K562 (cell line): ENCODE data around the gene CEND1.

Experiments
- EP300 ChIP-seq: IDR thresholded peaks from 2 replicates; pipeline ENCODE4 v1.6.1; 2012; ENCODE audit warnings: low read length, improper control_type of control experiment
- FOXJ3 ChIP-seq: sonication (generic); formaldehyde crosslinking; IDR thresholded peaks from 2 replicates; pipeline ENCODE4 v1.4.0; 2020; ENCODE audit warnings: mild to moderate bottlenecking, missing genetic modification reagents
- NR2F6 ChIP-seq: fragments of 450-650 bp; formaldehyde crosslinking; IDR thresholded peaks from 2 replicates; pipeline ENCODE4 v1.4.0; 2020; ENCODE audit warnings: mild to moderate bottlenecking
- POLR2A ChIP-seq: fragments of 450-650 bp; conservative IDR thresholded peaks from 2 replicates; pipeline ENCODE4 v1.6.1; 2016
- SAFB2 ChIP-seq: fragments of 200-400 bp; formaldehyde crosslinking; IDR thresholded peaks from 2 replicates; pipeline ENCODE4 v1.6.1; 2018; ENCODE audit warnings: borderline replicate concordance, low read length, low read depth, moderate library complexity; ENCODE audit not compliant: severe bottlenecking
- SMC3 ChIP-seq: conservative IDR thresholded peaks from 2 replicates; pipeline ENCODE4 v1.6.1; 2011; ENCODE audit warnings: low read depth, low read length, improper control_type of control experiment; ENCODE audit not compliant: insufficient read depth
- SP1 ChIP-seq: sonication (generic); formaldehyde crosslinking; IDR thresholded peaks from 2 replicates; pipeline ENCODE4 v1.8.1; 2022; ENCODE audit warnings: mild to moderate bottlenecking, missing genetic modification reagents
- ZC3H11A ChIP-seq: IDR thresholded peaks from 2 replicates; pipeline ENCODE4 v1.6.1; 2012; ENCODE audit warnings: low read depth, low read length, improper control_type of control experiment
- ZNF224 ChIP-seq: sonication (generic); formaldehyde crosslinking; IDR thresholded peaks from 2 replicates; pipeline ENCODE4 v1.8.0; 2022; ENCODE audit warnings: mild to moderate bottlenecking, missing genetic modification reagents
- TF ChIP-seq, protein P1 (sequence below), 2 experiments: IDR thresholded peaks; 2 replicates each; pipeline ENCODE4 v1.6.1; 2011; ENCODE audit warnings: borderline replicate concordance in 1 of 2, control low read depth in 1 of 2, low read depth in 1 of 2, low read length in 1 of 2, mild to moderate bottlenecking in 1 of 2, mixed read lengths in 1 of 2, moderate library complexity in 1 of 2; ENCODE audit not compliant: insufficient read depth in 1 of 2, insufficient read length in 1 of 2, poor library complexity in 1 of 2, severe bottlenecking in 1 of 2; ENCODE audit errors: extremely low read depth in 1 of 2
- TF ChIP-seq, protein P2 (sequence below): sonication (generic); formaldehyde crosslinking; IDR thresholded peaks from 2 replicates; pipeline ENCODE4 v1.9.0; 2022; ENCODE audit warnings: mild to moderate bottlenecking, missing genetic modification reagents
- TF ChIP-seq, protein P3 (sequence below): fragments of 450-650 bp; IDR thresholded peaks from 2 replicates; pipeline ENCODE4 v1.6.1; 2014; ENCODE audit warnings: low read depth, mild to moderate bottlenecking, moderate library complexity, borderline replicate concordance
- TF ChIP-seq, protein P4 (sequence below): fragments of 250-450 bp; sonication (Bioruptor Pico); IDR thresholded peaks from 2 replicates; pipeline ENCODE4 v1.5.0; 2021
- TF ChIP-seq, protein P5 (sequence below), 3 experiments: IDR thresholded peaks in 2 of 3; conservative IDR thresholded peaks in 1 of 3; 2 replicates each; pipeline ENCODE4 v1.5.1; 2011 to 2012; ENCODE audit warnings: low read length in 3 of 3, mild to moderate bottlenecking in 3 of 3, control low read depth in 2 of 3, improper control_type of control experiment in 1 of 3, inconsistent platforms in 1 of 3, low read depth in 1 of 3, mixed read lengths in 1 of 3, moderate library complexity in 1 of 3; ENCODE audit not compliant: insufficient read depth in 2 of 3

DNA sequence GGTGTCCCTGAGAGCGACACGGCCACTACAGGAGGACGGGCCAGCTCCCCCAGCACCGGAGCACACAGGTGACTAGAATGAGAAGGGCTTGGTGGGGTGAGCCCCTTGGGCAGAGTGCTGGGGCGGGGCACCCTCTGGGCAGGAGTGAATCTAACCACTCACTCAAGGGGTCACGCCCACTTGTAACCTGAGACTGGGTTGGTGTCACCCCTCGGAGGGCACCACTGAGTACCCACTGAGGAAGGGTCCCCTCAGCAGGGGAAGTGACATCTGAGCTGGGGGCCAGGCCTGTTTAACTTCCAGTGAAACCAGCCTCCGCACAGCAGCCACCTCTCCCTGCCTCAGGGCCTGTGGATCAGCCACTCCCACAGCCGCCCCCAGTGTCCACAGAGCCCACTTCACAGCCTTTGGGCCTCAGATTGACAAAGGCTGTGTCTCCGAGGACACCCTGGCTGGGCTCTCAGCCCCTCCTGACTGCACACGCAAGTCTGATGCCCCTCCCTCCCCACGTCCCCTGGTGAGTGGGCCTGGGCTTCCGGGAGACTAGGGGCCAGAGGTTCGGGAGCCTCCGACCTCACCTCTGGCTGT, 18.2 kb downstream of the CEND1 start:
- no peak for TF ChIP-seq ZC3H11A
- TF ChIP-seq, protein P1, sequence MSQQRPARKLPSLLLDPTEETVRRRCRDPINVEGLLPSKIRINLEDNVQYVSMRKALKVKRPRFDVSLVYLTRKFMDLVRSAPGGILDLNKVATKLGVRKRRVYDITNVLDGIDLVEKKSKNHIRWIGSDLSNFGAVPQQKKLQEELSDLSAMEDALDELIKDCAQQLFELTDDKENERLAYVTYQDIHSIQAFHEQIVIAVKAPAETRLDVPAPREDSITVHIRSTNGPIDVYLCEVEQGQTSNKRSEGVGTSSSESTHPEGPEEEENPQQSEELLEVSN (IDR thresholded peaks at IDR 0.05; ENCODE audit: borderline replicate concordance in 1 of 2, extremely low read depth in 1 of 2, insufficient read depth in 1 of 2, insufficient read length in 1 of 2, low read depth in 1 of 2, low read length in 1 of 2, poor library complexity in 1 of 2, severe bottlenecking in 1 of 2): no peak
- no peak for TF ChIP-seq FOXJ3
- no peak for TF ChIP-seq NR2F6 (CRISPR knock-in tag)
- no peak for TF ChIP-seq EP300
- TF ChIP-seq, protein P2, sequence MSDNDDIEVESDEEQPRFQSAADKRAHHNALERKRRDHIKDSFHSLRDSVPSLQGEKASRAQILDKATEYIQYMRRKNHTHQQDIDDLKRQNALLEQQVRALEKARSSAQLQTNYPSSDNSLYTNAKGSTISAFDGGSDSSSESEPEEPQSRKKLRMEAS (CRISPR knock-in tag): no peak
- no peak; the same call in 1 of the 2 replicates for TF ChIP-seq POLR2A
- TF ChIP-seq, protein P3, sequence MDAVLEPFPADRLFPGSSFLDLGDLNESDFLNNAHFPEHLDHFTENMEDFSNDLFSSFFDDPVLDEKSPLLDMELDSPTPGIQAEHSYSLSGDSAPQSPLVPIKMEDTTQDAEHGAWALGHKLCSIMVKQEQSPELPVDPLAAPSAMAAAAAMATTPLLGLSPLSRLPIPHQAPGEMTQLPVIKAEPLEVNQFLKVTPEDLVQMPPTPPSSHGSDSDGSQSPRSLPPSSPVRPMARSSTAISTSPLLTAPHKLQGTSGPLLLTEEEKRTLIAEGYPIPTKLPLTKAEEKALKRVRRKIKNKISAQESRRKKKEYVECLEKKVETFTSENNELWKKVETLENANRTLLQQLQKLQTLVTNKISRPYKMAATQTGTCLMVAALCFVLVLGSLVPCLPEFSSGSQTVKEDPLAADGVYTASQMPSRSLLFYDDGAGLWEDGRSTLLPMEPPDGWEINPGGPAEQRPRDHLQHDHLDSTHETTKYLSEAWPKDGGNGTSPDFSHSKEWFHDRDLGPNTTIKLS: no peak
- TF ChIP-seq, protein P4, sequence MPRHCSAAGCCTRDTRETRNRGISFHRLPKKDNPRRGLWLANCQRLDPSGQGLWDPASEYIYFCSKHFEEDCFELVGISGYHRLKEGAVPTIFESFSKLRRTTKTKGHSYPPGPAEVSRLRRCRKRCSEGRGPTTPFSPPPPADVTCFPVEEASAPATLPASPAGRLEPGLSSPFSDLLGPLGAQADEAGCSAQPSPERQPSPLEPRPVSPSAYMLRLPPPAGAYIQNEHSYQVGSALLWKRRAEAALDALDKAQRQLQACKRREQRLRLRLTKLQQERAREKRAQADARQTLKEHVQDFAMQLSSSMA (CRISPR knock-in tag): no peak
- no peak for TF ChIP-seq ZNF224
- TF ChIP-seq, protein P5, sequence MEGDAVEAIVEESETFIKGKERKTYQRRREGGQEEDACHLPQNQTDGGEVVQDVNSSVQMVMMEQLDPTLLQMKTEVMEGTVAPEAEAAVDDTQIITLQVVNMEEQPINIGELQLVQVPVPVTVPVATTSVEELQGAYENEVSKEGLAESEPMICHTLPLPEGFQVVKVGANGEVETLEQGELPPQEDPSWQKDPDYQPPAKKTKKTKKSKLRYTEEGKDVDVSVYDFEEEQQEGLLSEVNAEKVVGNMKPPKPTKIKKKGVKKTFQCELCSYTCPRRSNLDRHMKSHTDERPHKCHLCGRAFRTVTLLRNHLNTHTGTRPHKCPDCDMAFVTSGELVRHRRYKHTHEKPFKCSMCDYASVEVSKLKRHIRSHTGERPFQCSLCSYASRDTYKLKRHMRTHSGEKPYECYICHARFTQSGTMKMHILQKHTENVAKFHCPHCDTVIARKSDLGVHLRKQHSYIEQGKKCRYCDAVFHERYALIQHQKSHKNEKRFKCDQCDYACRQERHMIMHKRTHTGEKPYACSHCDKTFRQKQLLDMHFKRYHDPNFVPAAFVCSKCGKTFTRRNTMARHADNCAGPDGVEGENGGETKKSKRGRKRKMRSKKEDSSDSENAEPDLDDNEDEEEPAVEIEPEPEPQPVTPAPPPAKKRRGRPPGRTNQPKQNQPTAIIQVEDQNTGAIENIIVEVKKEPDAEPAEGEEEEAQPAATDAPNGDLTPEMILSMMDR (IDR thresholded peaks at IDR 0.05 in 2 of 3, conservative IDR thresholded peaks at IDR 0.05 in 1 of 3; ENCODE audit: insufficient read depth in 2 of 3, low read depth in 1 of 3, low read length in 3 of 3): no peak
- no peak for TF ChIP-seq SAFB2
- no peak for TF ChIP-seq SP1 (CRISPR knock-in tag)
- TF ChIP-seq SMC3: no peak
